Right kidney (tissue), 1 donor: ENCODE results near the gene CCDC141.

ENCODE experiments used
- DNase-seq: peaks from one replicate; pipeline ENCODE4 v3.0.0-alpha.2; 2016

The CCDC141 gene

DNA sequence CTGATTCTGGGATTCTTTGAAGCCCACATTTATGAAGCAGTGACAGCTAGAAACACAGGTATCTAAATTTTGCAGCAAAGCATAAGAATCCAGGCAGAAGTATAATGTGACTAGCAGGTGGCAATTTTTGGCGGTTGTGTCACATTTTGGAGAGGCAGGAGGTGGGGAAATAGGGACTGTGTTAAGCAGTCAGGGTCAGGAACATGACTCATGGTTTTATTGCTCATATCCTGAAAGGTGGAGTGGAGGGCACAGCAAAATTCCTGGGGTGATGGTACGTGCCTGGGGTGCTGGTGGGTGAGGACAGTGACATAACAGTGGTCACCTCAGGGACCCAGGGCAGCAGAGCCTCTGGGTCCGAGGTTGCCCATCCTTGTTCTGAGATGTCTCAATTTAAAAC is 179.2 kb downstream of the CCDC141 start:
- no peak for DNase-seq

- no peak for DNase-seq
These were observed 183.9 kb downstream of the CCDC141 start for GRCh38 chr2:178865999-178866398.

GRCh38 chr2:178865146-178865936 is 184.6 kb downstream of the CCDC141 start:
- DNase-seq = no peak

- DNase-seq = peak; percentile 4
These were observed 185.9 kb downstream of the CCDC141 start for GRCh38 chr2:178863856-178864620.

DNA sequence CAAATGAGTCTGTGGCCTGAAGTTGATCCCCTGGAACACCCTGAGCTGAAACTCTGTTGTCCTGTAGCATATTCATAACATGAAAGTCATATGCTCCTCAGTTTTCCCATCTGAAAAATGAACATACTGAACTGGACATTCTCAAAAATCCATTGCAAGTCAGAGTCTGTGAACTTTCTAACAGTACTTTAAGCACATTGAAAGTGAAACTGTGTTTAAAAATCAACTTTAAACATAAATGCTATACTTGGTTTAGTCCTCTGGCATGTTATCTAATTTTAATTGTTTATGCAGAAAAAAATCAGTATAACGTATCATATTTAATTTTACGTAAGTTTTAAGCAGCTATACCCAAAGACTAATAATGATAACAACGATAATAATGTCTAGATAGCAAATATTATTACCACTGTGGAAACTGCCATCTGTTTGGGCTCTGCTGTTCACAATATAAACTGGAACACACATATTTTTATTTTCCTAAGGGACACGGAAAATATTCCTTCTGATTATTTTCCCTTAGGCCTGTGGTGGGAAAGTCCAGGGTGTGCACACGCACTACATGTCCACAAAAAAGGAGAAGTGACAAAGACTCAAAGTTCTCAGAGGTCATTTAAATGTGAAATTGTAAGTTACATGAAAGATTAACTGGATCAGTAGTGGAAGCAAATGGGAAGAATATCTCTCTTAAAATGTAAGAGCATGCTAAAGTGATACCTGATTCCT is 186.6 kb downstream of the CCDC141 start:
- DNase-seq = no peak

GRCh38 chr2:178860551-178860950 is 189.4 kb downstream of the CCDC141 start:
- DNase-seq = no peak

DNA sequence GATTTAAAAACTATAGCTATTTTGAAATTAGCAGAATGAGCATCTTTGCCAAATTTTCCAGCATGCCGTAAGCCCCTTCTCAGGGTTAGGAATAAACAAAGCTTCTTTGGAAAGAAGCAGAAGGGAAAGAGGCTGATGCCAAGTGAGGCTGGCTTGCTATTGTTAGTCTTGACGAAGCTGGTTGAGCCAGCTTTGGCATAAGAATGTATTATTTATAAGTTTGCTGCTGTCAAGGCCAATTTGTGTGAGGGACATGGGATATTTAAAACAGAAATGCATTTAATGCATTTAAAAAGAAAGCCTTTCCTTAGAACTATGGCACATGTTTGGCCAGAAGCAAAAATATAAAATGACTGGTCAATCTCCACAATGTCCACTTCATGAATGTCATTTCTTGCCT is 190.2 kb downstream of the CCDC141 start:
- no peak for DNase-seq

GRCh38 chr2:178858896-178859625 is 190.9 kb downstream of the CCDC141 start:
- DNase-seq = no peak

- no peak for DNase-seq
These were observed 194.8 kb downstream of the CCDC141 start for GRCh38 chr2:178855151-178855550.

DNA sequence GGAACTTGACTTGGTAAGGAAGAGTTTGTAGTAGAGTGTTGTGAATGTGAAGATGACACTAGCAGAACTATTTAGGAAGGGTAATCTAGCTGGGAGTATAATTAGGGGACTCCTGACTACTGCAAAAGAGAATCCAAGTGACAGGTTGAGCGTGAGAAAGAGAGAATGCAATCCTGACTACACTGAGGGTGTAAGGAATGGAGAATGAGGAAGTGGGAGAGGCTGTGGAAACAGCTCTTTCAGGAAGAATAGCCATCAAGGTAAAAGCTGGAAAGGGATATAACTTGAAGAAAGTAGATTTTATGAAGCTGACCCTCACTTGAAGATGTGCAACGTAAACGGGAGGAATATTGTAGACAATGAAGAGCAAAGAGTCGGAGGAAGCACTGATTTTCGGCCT is 201.6 kb downstream of the CCDC141 start:
- DNase-seq = no peak

DNA sequence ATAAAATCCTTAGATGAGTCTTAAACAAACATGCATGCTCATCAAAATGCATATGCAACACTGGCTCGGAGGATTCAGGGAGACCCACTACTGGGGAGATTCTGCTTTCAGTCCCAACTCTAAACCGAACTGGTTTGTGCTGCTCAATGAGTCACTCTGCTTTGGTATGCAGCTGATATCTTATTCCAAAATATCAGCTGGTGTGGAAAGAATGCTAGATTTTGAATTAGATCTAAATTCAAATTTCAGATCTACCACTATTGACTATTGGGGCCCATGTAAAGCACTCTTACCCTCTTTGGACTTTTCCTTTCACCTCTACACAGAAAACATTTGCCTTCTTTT is 203.5 kb downstream of the CCDC141 start:
- DNase-seq = no peak

DNA sequence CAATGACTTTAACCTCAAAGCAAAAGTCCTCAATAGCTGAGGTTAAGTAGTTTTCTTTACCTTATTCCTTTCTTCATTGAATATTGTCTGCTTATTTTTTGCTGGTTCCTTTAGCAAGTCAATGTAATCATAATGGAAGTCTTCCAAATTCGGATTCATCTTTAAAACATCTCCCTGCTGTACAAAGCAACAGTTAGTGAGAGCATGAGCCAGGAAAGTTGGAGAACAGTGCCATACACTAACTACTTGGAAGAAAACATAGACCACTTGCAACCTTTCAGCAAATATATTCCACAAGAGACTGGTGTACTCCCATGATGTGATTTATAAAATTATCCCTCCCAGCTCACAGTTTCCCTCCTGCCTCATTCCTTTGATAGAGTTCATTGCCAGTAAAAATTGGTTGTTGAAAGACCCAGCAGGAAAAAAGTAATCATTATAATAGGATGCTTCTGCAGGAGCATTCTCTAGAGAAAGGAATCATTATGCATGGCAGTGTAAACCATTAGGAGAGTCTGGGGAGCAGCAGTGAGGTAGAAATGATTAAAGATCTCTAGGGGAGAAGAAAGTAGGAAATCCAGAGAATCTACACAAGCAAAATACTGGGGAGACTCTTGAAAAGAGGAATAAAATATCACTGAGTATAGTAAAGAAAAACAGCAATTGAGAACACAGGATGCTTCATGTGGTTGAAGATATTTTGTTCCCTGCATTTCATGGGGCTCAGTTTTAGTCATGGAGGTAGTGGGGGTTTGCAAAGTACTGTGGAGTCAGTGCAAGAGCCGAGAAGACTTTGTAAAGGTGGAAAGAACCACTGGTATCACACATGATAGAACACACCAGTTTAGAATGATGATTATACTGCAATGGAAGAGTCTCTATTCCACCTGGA is 204.1 kb downstream of the CCDC141 start:
- no peak for DNase-seq

DNA sequence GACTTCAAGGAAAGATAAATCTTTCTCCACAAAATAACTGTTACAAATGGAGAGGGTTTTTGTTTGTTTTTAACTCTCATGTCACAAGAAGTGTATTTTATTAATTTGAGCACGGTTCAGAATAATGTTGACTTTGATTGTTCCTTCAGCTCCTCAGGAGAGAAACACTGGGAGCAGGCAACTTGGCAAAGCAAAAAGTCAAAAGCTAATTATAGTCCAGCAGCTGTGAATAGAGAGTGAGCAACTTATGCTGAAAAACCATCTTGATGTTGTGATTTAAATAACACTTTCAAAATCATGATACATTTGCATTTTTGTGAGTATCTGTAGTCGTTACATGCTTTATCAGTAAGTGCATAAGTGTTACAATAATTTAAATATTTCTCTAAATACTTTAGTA is 205.2 kb downstream of the CCDC141 start:
- DNase-seq = no peak

DNA sequence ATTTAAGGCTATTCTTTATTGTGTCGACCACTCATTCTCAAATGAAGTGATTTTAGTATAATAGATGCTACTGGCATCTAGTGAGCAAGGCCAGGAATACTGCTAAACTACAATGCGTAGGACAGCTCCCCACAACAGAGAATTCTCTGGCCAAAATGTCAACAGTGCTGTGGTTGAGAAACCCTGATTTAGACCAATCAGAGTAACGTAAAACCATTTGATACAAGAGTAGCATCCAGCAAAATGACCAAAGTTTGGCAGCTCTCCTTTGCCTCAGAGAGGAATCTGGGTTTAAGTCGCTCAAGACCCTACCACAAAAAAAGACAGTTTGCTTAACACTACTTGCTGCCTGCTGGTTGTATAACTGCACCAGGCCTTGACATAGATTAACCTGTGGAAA is 205.7 kb downstream of the CCDC141 start:
- no peak for DNase-seq

DNA sequence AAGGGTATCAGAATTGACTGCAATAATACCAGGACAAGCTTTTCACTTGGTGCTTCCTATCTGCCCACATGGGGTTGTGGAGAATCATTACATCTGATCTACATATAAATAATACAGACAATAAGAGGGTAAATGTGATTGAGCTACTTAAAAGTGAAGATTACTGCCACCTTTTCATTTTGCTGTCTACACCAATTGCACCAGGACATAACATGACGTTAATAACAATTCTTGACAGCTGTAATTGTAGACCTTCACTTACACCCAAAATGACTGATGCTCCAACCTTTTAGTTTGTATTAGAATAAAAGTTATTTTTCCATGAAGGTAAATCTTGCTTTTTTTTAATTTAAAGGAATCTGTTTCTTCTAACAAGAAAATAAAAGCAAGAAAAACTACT is 206.2 kb downstream of the CCDC141 start:
- no peak for DNase-seq

DNA sequence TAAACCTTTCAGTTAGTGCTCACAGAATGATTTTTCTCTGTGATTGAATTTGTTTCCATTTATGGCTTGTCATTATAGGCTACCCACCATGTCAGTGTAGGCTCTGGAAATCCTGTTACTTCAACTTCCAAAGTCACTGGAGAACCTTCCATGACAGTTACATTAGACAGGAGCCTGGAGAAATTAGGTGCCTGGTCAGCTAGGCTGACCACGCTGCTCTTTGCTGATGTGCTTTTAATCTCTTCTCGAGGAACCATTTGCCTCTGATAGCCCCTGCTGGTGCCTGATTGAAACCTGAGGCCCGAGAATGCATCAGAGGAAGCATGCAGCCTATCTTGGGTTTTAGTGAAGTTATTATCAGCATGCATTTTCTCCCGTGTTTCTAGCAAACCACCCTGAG is 213.1 kb downstream of the CCDC141 start:
- DNase-seq = no peak

DNA sequence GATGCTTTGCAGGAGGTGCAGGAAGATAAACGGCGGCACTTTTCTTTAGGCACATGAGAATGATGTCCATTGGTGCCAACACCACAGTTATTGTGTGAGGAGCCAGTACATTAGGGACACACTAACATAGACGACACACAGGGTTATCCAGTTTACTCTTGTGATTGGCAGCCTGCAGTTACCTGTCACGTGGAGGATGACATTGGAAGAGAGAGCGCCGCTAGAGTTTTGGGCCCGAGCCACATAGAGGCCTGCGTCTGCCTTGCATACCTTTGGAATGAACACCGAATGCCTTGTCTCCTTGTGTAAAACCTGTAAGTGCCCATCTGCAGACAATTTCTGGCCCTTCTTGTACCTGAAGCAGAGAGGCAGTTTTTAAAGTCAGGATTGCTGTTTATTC is 215.9 kb downstream of the CCDC141 start:
- DNase-seq = no peak

DNA sequence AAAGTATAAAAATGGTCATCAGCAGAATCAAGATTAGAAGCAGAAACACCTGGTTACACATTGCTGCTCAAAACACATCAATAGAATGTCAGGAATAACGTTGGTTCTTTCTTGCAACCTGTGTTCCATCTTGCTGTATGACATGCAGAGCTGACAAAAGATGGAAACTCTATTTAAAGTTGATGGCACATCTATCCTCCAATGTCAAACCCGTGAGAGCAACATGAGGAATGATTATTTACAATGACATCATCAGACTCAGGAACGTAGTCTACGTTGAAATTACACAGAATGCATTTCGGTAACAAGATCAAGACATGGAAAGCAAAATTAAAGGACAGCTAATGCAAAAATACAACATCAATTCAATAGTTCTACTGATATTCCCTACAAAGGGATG is 216.6 kb downstream of the CCDC141 start:
- no peak for DNase-seq

GRCh38 chr2:178830451-178830850 is 219.5 kb downstream of the CCDC141 start:
- DNase-seq = no peak

DNA sequence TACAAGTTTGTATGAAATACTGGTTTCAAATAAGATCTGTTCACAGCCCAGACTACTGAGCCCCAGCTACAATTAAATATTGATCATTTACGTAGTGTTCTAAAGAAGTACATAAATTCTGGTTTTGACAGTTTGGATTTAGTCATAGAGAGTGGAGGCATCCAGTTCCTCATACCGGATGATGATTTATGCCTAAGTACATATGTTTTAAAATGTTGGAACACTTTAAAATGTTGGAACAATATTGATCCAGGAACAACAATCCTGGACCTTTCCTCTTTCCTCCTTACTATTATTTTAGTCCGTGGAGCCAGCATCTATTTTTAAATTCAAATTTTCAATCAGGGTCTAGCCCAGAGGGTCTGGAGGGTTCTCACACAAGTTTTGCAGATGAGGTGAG is 220.0 kb downstream of the CCDC141 start:
- DNase-seq = no peak

- DNase-seq = no peak
These were observed 220.5 kb downstream of the CCDC141 start for GRCh38 chr2:178829299-178829960.
